ENCODE data around the gene NAPG.
"Not testable (repeated sequence)": the region's sequence is repeated elsewhere in the genome, so short reads cannot be mapped to it uniquely, and the experiment has no call there.

NAPG gene

GRCh38 chr18:10514082-10514481 lies 11.7 kb upstream of the NAPG start:
- DNase-seq (ENCODE audit: low read depth, low spot score), result no peak

GRCh38 chr18:10514601-10515000 lies 11.2 kb upstream of the NAPG start:
- DNase-seq (ENCODE audit: low read depth, low spot score), result no peak

- DNase-seq (ENCODE audit: low read depth, low spot score), result no peak
Measured at GRCh38 chr18:10515456-10515855, 10.4 kb upstream of the NAPG start.

- DNase-seq (ENCODE audit: low read depth, low spot score), result no peak
Measured at GRCh38 chr18:10516078-10516477, 9.7 kb upstream of the NAPG start.

GRCh38 chr18:10518595-10519255 lies 7.1 kb upstream of the NAPG start:
- DNase-seq (ENCODE audit: low read depth, low spot score), result no peak

- no peak for DNase-seq (ENCODE audit: low read depth, low spot score)
Measured at GRCh38 chr18:10519366-10519765, 6.5 kb upstream of the NAPG start.

GRCh38 chr18:10519999-10520935 lies 5.6 kb upstream of the NAPG start:
- peak; percentile 72 for DNase-seq (ENCODE audit: low read depth, low spot score)

- DNase-seq (ENCODE audit: low read depth, low spot score), result no peak
Measured at GRCh38 chr18:10521566-10521965, 4.3 kb upstream of the NAPG start.

GRCh38 chr18:10522574-10522973 lies 3.3 kb upstream of the NAPG start:
- no peak for DNase-seq (ENCODE audit: low read depth, low spot score)

GRCh38 chr18:10523544-10523943 lies 2.3 kb upstream of the NAPG start:
- DNase-seq (ENCODE audit: low read depth, low spot score), result no peak

- DNase-seq (ENCODE audit: low read depth, low spot score), result no peak
Measured at GRCh38 chr18:10524507-10525370, 1.1 kb upstream of the NAPG start.

GRCh38 chr18:10525371-10525691 lies 496 bp upstream of the NAPG start:
- DNase-seq (ENCODE audit: low read depth, low spot score), result no peak

- DNase-seq (ENCODE audit: low read depth, low spot score), result no peak
Measured at GRCh38 chr18:10526561-10526949, 728 bp downstream of the NAPG start.

- DNase-seq (ENCODE audit: low read depth, low spot score), result no peak
Measured at GRCh38 chr18:10528439-10528838, 2.6 kb downstream of the NAPG start.

GRCh38 chr18:10530002-10530401 lies 4.2 kb downstream of the NAPG start:
- no peak for DNase-seq (ENCODE audit: low read depth, low spot score)

GRCh38 chr18:10530852-10531251 lies 5.0 kb downstream of the NAPG start:
- DNase-seq (ENCODE audit: low read depth, low spot score), result no peak

- DNase-seq (ENCODE audit: low read depth, low spot score), result no peak
Measured at GRCh38 chr18:10533111-10533510, 7.3 kb downstream of the NAPG start.

- DNase-seq (ENCODE audit: low read depth, low spot score), result no peak
Measured at GRCh38 chr18:10536280-10536679, 10.5 kb downstream of the NAPG start.

- no peak for DNase-seq (ENCODE audit: low read depth, low spot score)
Measured at GRCh38 chr18:10537765-10538164, 11.9 kb downstream of the NAPG start.

GRCh38 chr18:10539124-10539523 lies 13.3 kb downstream of the NAPG start:
- DNase-seq (ENCODE audit: low read depth, low spot score), result not testable (repeated sequence)

- no peak for DNase-seq (ENCODE audit: low read depth, low spot score)
Measured at GRCh38 chr18:10543277-10543676, 17.4 kb downstream of the NAPG start.

GRCh38 chr18:10544093-10544748 lies 18.4 kb downstream of the NAPG start:
- no peak for DNase-seq (ENCODE audit: low read depth, low spot score)

Data from brain pericyte (primary cell).